ENCODE results near the gene EFNB2.

Gene EFNB2, protein sequence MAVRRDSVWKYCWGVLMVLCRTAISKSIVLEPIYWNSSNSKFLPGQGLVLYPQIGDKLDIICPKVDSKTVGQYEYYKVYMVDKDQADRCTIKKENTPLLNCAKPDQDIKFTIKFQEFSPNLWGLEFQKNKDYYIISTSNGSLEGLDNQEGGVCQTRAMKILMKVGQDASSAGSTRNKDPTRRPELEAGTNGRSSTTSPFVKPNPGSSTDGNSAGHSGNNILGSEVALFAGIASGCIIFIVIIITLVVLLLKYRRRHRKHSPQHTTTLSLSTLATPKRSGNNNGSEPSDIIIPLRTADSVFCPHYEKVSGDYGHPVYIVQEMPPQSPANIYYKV

DNA sequence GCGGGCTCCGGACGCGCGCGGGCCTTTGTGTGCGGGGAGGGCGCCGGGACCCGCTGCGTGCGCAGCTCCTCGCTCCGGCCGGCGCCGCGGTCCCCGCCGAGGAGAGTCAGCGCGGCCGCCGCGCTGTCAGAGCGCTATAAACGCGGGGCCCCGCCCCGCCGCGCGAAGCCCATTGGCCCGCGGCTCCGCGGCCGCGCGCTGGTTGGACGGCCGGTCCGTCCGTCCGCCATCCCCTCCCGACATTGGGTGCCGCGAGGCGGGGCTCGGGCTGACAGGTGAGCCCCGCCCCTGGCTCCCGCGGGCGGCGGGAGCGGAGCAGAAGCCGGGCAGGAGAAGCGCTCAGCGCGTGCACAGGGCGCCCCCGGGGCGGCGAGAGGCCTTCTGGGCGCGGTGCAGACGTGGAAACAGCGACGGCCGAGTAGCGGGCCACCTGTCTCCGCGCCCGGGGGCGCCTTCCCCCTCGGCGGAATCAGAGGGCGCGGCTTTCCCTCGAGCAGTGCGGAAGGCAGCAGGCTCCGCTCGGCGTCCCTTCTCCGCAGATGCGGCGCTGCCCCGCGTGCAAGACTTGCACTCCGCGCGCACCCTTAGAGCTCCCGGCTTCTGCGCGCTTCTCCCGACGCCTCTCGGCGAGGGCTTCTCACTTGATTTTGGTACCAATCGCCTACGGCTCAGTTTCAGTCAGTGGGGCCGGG is at the start of gene EFNB2:
EFNB2 (minus strand) TSS at position 111 of the 692 bp plus-strand sequence. CDS start 698 bp downstream, outside the sequence.
- peak; percentile 97 for DNase-seq

DNA sequence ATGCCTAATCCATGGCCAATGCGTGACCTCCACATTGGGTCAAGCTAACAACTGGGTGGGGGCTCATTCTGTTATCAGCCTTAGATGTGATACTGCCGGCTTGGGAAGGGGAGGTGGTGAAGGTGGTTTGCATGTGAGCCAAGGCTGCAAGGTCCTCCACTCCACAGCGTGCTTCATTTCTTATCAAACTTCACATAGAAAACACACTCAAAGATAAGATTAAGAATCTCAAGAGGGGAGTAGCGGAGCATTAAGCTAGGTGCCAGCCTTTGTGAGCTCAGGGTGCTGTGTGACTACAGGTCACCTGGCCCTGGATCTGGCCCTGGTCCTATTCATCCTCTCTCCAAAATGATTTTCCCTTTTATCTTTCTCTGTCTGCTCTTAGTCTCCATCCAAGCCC is 45.8 kb upstream of the EFNB2 start:
- DNase-seq: no peak

DNA sequence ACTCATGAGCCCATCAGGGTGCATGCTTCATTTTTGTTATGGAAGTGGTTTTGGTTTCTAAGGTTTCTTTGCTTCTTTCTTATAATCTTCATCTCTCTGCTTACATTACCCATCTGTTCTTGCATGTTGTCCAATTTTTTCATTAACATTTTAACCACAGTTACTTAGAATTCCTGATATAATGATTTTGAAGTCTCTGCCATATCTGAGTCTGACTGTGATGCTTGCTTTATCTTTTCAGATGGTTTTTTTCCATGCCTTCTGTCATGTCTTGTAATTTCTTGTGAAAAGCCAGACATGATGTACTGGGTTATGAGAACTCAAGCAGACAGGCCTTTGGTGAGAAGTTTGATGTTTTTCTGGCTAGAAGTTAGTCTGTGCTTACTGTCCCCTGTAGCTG is 40.4 kb upstream of the EFNB2 start:
- no peak for DNase-seq

DNA sequence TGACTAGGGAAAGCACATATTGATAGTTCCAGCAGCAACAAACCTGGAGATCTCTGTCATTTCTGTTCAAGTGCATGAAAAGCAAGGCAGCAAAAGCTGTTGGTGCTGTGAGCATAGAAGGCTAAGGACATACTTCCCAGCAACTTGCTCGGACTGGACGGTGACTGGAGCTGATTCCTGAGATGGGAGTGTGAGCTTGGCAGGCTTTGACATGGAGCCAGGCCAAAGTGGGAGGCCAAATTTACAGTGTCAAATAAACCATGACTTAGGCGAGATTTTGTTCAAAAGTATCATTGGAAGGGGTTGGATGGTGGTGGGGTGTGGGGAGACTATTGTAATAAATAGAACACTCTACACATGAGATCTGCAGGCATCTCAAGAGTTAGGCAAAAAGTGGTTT is 38.4 kb upstream of the EFNB2 start:
- DNase-seq: no peak

DNA sequence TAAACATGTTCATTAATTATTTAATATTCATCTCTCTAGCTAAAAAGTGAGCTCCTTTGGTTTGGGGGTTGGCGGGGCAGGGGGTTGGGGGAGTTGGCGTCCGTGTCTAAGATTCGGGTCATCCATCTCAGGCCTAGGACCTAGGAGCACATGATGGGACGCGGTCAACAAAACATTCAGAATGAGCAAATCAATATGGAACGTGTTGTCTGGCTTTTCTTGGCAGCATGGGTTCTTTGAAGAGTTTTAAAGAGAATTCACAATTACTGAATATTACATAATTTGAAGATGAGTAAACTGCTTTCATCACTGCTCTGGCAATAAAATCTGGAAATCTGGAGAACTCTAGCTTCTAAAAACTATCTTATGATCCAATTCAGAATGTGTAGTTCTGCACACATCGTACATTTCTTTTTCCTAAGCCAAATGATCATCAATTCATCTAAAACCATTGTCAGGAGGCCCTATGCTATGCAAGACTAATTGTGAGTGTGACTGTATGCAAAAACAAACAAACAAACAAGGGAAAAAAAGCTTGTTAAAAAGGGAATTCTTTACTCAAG is 37.9 kb upstream of the EFNB2 start:
- DNase-seq: no peak

DNA sequence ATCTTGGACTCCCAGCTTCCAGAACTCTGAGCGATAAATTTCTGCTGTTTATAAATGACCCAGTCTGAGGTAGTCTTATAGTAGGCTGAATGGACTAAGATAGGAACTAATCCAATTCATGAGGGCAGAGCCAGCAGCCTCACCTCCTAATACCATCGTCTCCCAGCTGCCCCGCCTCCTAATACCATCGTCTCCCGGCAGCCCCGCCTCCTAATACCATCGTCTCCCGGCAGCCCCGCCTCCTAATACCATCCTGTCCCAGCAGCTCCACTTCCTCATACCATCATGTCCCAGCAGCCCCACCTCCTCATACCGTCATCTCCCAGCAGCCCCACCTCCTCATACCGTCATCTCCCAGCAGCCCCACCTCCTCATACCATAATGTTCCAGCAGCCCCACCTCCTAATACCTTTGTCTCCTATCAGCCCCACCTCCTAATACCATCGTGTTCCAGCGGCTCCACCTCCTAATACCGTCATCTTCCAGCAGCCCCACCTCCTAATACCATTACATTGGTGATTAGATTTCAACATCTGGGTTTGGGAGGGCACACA is 34.9 kb upstream of the EFNB2 start:
- DNase-seq: no peak

DNA sequence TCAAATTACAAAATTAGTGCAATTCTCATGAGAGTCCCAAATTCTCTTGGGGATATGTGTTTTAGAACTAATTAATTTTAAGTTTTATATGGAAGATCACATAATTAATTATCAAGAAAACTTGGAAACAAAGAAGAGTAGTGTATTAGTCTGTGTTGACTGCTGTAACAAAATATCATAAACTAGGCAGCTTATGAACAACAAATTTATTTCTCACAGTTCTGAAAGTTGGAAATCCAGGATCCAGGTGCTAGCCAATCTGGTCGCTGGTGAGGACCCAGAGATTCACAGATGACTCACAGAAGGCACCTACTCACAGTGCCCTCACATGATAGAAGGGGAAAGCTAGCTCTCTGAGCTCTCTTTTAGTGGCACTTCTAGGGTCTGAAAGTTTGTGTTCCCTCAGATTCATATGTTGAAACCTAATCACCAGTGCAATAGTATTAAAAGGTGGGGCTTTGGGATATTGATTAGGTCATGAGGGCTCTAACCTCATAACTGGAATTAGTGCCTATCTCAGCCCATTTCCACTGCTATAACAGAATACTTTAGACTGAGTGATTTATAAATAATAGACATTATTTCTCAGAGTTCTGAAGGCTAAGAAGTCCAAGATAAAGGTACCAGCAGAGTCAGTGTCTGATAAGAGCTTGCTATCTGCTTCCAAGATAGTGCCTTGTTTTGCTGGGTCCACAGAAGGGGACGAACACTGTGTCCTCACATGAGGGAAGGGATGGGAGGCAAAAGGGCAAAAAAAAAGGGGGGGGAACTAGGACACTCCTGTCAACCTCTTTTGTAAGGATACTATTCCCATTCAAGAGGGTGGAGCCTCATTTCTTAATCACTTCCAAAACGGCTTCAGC is 34.0 kb upstream of the EFNB2 start:
- DNase-seq: no peak

DNA sequence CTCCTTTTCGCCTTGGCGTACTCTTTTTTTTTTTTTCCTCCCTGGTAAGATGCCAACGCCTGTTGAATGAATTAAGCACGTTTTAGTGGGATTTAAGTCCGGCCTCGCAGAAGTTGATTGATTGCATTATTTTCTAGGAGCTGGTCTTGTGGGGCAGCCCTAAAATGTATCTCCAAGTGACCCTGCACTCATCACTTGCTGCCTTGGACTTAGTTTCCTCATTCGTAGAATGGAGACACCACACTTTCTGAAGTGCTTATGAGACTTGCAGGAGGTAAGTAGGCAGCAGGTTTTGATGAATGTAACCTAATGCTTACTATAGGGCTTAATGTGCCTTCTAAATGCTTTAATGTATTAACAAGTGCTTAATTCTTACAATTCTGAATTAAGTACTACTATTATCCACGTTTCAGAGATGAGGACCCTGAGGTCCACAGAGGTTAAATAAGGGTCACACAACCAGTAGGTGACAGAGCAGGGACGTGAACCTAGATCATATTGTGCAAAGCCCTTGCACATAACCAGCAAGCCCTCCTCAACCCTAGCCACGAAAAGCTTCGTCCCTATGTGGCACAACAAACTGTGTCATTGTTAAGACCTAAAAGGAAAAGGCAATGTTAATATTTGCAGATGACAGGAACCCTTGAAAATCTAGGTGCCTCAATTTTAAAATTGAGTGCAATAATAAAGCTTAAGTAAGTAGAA is 33.0 kb upstream of the EFNB2 start:
- no peak for DNase-seq

DNA sequence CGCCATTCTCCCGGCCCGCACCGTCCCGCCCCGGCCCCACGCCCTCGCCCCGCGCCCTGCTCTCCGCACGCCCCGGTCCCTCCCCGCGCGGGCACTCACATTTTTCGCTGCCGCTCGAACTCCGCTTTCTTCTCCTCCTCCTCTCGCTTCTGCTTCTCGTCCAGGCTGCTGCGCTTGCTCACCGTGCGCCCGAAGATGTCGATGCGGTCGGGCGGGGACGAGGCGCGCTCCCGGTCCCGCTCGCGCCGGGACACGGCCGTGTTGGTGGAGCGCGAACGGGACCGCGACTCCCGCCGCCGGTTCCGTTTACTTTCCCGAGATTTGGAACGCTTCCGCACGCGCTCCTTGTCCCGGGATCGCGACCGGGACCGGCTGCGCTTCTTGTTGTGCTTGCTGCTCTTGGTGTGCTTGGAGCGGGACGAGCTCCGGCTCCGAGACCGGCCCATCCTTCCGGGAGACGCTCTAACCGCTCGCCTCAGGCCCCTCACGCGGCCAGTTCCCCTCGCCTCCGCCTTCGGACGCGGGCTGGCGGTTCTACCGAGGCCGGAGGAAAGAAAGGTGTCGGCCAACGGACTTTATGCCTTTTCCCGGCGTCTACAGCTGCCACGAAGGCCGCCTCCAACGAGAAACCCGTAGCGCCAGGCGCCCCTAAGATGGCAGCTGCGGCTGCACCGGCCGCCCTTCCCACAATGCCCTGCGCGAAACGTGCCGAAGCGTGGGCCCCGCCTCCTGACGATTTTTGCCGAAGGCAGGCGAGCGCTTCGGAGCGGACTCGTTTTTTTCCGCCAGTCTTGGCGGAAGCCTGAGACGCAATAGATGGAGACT is 32.2 kb upstream of the EFNB2 start, which contains the start of gene ARGLU1:
ARGLU1 (minus strand) TSS at position 664 of the 825 bp plus-strand sequence; CDS start at position 446, 218 bp downstream.
- peak; percentile 97 for DNase-seq

DNA sequence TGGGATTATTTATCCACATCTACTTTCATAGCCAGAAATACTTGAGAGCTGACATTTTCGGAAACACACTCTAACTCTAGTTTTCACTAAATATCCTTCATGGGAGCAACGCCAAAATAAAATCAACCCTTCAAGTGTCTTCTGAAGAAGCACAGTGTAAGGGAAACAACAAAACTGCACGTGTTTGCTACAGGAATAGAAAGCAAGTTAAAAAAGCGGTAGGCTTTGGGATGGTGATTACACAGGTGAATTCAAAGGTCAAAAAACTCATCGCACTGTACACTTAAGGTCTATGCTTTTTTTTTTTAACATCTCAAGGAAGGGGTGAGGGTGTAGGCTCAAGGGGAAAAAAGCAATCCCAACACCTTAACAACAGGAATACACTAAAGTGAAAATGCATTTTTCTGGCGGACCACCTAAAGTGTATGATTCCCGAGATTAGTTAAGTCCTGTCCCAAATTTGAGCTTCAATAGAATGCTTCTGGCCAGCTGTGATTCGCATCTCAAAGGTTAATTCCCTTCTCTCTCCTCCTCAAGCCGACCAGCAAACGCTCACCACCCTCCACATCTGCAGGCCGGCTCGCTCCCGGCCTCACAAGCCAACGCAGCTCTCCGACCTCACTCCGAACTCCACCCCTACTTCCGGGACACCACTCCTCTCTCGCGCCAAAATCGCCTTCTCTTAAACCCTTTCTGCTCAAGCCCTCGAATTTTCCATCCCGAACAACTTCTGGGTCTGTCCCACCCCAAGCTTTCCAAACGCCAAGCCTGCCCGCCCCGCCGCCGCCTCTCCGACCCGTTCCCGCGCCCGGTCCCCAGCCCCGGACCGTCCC is 31.4 kb upstream of the EFNB2 start:
- peak; percentile 59 for DNase-seq

DNA sequence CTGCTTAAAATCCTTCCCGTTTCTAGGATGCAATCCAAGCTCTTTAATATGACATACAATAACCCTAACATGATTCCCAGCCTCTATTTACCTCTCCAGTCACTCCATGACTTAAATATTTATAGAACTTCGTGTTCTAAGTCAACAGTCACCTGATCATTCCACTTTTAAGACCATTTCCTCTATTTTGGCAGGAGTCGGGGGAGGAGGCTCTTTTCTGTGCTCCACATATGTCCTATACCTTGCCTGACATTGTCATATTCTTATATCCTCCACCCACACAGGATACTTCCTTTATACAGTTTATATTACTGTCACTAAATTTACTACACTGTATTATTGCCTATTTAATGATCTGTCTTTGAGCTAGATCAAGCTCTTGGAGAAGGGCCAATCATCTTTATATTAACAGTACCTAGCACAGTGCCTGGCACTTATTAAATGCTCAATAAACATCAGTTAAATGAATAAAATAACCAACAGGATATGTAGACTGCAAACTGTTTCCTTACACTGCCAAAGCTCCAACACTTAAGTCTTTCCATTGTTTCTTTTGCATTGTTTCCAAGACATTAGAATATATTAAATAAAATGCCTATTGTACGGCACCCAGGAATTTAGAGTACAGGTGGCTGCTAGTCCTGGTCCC is 29.8 kb upstream of the EFNB2 start:
- no peak for DNase-seq

DNA sequence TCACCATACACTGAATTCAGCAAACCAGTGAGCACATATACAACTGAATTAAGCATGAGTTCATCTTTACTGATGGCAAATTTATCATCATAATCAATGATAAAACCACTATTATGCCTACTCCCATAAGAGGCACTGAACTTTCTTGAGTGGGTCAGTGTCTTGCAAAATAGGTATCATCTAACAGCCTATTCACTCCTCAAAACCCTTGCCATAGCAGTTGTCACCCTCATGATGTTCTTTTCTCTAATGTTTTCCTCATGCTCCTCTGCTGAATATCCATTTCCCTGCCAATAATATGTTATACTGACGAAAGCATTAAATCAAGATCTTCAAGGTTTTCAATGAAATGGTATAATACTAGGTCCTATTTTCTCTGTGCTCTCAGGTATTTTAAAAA is 26.8 kb upstream of the EFNB2 start:
- no peak for DNase-seq

DNA sequence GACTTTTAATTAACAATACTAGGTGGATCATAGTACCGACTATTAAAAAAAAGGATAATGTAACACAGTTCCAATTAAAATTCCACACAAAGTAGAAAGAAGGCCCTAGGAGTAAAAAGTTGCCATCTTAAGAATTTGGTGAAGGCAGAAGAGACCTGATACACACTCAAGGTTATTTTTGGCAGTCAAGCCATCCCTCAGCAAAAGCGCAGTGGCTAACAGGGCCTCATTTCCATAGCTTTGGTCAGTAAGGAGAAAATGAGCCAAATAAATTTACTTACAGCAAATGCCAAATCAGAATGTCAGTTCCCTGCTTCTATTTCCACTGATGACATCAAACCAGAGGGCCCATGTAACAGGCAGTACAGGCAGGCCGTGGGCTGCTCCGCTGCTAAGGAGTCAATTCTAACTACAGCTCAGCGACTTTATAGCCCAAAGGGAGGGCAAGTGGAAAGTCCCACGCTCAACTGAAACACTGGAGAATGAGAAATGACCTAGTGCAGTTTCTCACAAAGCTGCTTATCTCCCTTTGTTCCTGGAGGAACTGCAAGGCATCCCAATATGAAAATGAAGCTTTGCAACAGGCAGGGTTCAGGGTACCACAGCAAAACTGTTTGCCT is 26.2 kb upstream of the EFNB2 start:
- DNase-seq: no peak

DNA sequence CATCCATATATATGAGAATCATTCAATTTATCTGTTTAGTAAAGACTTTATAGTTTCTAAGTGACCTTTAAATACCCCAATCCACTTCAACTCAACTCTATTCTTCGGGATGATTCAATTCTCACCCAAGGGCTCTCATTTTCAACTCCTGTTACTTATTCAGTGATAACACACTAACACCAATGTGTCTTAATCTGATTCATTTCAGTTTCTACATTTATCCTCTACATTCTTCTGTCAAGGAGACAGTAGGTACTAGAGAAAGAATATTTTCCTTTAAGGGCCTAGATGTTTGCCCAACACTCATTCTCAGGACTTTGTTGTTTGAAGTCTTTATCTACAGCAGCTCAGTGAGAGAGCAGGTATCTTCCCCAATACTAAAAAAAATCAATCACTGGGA is 25.4 kb upstream of the EFNB2 start:
- no peak for DNase-seq

DNA sequence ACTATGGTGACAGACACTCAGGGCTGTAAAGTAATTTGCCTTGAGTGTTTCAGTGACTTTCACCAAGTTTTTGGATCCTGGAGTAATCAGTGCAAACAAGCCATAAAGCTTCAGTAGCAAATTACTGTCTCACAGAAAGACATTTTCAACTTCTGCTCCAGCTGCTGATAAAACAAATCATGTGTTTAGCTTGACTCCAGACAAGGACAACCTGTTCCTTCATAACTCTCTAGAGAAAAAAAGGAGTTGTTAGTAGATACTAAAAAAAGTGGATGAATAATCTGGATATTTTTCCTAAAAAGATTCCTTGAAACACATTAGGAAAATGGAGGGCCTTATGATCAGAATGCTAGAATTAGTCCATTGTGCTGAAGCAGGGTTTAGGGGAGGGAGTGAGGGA is 23.1 kb upstream of the EFNB2 start:
- DNase-seq: no peak

DNA sequence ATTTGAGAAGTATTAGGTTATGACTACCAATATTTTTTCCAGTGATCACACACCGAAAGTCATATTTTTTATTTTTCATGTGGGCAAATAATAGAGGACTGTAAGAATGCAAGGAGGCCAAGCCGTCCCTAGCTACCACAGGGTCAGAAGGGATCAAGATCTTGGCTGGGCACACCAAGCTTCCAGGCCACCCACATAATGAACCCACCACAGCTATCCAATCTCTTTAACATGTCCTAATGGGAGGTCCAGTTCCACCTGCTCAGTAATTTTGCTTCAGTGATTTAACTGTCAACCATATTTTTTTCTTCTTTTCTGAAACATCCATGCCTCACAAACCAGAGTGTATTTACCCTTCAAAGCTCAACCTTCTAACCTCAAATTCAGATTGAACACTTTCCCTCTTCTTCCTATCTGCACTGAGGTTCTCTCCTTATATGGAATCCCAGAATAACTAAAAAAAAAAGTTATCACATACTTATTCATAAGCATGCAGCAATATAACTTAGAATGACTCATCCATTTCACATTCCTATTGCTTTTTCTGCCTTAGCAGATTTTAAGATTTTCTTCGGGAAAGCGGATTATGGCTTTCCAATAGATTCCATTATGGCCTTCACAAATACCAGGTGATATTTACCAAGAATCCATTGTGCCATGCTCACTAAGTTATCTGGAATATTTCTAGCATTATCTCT is 20.3 kb upstream of the EFNB2 start:
- DNase-seq: no peak

DNA sequence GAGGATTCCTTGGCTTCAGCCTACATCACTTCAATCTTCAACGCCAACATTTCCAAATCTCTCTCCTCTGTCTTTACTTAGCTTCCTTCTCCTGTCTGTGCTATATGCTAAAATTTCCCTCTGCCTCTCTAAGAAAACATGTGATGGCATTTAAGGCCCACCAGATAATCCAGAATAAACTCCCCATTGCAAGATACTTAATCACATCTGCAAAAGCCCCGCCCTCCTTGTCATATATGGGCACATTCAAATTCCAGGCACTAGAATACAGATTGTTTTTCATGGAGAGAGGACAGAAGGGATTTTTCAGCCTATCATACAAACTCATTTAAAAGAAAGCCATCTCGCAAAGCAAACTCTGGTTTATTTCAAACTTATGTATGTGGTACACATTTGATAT is 16.3 kb upstream of the EFNB2 start:
- no peak for DNase-seq

DNA sequence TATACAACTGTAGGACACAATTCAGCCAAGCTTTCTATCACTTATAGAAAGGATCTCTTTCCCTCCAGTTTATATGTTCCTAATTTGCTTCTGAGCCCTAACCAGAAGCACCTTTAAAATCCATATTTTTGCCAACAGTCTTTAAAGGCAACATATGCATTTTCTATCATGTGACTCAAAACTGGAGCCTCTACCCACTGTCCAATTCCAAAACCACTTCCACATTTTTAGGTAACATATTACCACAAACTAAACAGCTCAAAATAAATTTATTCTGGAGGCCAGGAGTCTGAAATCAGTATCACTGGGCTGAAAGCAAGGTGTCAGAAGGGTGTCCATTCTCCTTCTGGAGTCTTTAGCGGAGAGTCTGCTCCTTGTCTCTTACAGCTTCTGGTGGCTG is 15.9 kb upstream of the EFNB2 start:
- no peak for DNase-seq

Measured in NCI-H1105 treated with DMSO at 0.1 percent for 48 hours (cell line).